ENCODE results near the gene ANXA11. TPM values are rescaled to one million over a fixed set of nuclear protein-coding genes. Genes with fewer than 3 reads are reported as not detected.

Gene ANXA11
- polyA plus RNA-seq, 1 donor from 2014 or later: not detected

DNA sequence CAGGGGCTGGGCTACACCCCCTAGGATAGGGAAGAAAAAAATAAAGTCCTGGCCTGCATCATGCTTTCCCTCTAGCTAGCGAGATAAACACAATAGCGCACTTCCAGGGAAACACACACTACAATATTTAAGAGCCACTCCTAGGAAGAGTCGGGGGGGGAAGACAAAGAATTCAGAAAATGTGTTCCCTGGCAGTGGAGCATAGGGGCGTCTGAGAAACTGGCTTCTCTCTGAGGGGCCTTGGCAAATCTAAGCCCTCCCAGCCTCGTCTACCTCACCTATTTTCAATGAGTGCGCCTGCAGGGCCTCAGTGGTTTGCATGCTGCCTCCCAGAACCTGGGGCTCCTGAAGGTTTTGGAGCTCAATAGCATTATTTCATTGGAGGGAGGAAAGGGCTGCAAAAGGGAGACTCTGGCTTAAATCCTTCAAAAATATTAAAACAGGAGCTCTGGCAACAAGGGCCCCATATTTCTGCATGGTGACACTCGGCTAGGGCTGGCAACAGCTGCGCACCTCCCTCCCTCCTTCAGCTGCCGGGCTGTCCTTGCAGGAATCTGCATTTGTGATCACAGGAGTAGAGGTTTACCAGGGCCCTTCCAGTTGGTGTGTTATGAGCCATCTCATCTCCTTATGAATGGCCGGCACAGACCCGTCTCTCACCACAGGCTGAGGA is 10.8 kb downstream of the ANXA11 start:
- Histone ChIP-seq H3K4me2 (ENCODE audit: low read length) (no peak overlapping the region), H3K79me2 (replicated peaks; ENCODE audit: insufficient read depth, low read length) (no peaks in the 10 kb centered on the region), H3K9me2 (ENCODE audit: insufficient read depth, low read length) (no peaks in the 10 kb centered on the region), H2AFZ (ENCODE audit: low read depth, low read length) (no peak overlapping the region), H3K9me3 (ENCODE audit: low read length) (no peaks in the 10 kb centered on the region), H3K4me3 (ENCODE audit: low read length) (no peak overlapping the region), H3K27me3 (ENCODE audit: insufficient read depth, low read depth, low read length) (no peaks in the 10 kb centered on the region), H3K9ac (ENCODE audit: low read length) (no peak overlapping the region), H4K20me1 (ENCODE audit: insufficient read depth) (no peaks in the 10 kb centered on the region), H3K27ac (ENCODE audit: low read length) (no peak overlapping the region), H3F3A (ENCODE audit: insufficient read depth, low read length, poor library complexity, severe bottlenecking) (no peaks in the 10 kb centered on the region), H3K36me3 (ENCODE audit: insufficient read depth, low read length) (no peaks in the 10 kb centered on the region)
- TF ChIP-seq TAF1 (IDR thresholded peaks at IDR 0.05; ENCODE audit: low read depth): no peak
- TF ChIP-seq EP300 (conservative IDR thresholded peaks at IDR 0.05; ENCODE audit: poor library complexity, severe bottlenecking): no peak
- TF ChIP-seq, protein P1, sequence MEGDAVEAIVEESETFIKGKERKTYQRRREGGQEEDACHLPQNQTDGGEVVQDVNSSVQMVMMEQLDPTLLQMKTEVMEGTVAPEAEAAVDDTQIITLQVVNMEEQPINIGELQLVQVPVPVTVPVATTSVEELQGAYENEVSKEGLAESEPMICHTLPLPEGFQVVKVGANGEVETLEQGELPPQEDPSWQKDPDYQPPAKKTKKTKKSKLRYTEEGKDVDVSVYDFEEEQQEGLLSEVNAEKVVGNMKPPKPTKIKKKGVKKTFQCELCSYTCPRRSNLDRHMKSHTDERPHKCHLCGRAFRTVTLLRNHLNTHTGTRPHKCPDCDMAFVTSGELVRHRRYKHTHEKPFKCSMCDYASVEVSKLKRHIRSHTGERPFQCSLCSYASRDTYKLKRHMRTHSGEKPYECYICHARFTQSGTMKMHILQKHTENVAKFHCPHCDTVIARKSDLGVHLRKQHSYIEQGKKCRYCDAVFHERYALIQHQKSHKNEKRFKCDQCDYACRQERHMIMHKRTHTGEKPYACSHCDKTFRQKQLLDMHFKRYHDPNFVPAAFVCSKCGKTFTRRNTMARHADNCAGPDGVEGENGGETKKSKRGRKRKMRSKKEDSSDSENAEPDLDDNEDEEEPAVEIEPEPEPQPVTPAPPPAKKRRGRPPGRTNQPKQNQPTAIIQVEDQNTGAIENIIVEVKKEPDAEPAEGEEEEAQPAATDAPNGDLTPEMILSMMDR (IDR thresholded peaks at IDR 0.05; ENCODE audit: poor library complexity, severe bottlenecking): no peak

DNA sequence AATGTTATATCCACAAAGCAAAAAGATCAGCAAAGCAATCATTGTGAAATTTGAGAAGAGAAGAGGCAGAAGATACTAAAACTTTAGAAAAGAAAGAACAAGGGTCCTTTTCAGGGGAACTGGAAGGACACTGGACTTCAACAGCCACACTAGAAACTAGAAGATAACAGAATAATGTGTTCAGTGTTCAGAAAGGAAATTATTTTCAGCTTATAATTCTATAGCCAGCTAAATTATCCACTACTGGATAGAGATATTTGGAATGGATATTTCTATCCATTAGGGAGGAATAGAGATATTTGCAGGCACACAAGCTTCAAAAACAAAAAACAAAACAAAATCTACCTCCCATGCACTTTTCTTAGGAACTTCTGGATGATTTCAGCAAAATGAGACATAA is 12.8 kb downstream of the ANXA11 start:
- no peaks in the 10 kb centered on the region for H3F3A ChIP-seq (ENCODE audit: insufficient read depth, low read length, poor library complexity, severe bottlenecking)
- no peaks in the 10 kb centered on the region for H3K9me3 ChIP-seq (ENCODE audit: low read length)
- H3K27me3 ChIP-seq (ENCODE audit: insufficient read depth, low read depth, low read length): no peaks in the 10 kb centered on the region
- H3K79me2 ChIP-seq (replicated peaks; ENCODE audit: insufficient read depth, low read length): no peaks in the 10 kb centered on the region
- H3K36me3 ChIP-seq (ENCODE audit: insufficient read depth, low read length): no peaks in the 10 kb centered on the region
- TF ChIP-seq POLR2AphosphoS5 (IDR thresholded peaks at IDR 0.05) (no peak), TAF1 (IDR thresholded peaks at IDR 0.05; ENCODE audit: low read depth) (no peak), EZH2 (IDR thresholded peaks at IDR 0.05; ENCODE audit: borderline replicate concordance, insufficient read depth, low read length, poor library complexity, severe bottlenecking) (no peak), MXI1 (conservative IDR thresholded peaks at IDR 0.05; ENCODE audit: poor library complexity, severe bottlenecking) (no peak), SMC3 (conservative IDR thresholded peaks at IDR 0.05; ENCODE audit: poor library complexity) (no peak), EP300 (conservative IDR thresholded peaks at IDR 0.05; ENCODE audit: poor library complexity, severe bottlenecking) (no peak), RAD21 (conservative IDR thresholded peaks at IDR 0.05) (no peak)
- TF ChIP-seq, protein P1 (IDR thresholded peaks at IDR 0.05; ENCODE audit: poor library complexity, severe bottlenecking): no peak
- TF ChIP-seq, protein P2, sequence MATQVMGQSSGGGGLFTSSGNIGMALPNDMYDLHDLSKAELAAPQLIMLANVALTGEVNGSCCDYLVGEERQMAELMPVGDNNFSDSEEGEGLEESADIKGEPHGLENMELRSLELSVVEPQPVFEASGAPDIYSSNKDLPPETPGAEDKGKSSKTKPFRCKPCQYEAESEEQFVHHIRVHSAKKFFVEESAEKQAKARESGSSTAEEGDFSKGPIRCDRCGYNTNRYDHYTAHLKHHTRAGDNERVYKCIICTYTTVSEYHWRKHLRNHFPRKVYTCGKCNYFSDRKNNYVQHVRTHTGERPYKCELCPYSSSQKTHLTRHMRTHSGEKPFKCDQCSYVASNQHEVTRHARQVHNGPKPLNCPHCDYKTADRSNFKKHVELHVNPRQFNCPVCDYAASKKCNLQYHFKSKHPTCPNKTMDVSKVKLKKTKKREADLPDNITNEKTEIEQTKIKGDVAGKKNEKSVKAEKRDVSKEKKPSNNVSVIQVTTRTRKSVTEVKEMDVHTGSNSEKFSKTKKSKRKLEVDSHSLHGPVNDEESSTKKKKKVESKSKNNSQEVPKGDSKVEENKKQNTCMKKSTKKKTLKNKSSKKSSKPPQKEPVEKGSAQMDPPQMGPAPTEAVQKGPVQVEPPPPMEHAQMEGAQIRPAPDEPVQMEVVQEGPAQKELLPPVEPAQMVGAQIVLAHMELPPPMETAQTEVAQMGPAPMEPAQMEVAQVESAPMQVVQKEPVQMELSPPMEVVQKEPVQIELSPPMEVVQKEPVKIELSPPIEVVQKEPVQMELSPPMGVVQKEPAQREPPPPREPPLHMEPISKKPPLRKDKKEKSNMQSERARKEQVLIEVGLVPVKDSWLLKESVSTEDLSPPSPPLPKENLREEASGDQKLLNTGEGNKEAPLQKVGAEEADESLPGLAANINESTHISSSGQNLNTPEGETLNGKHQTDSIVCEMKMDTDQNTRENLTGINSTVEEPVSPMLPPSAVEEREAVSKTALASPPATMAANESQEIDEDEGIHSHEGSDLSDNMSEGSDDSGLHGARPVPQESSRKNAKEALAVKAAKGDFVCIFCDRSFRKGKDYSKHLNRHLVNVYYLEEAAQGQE (IDR thresholded peaks at IDR 0.05; ENCODE audit: borderline replicate concordance): no peak
- no peak overlapping the region for H2AFZ ChIP-seq (ENCODE audit: low read depth, low read length)
- H3K4me2 ChIP-seq (ENCODE audit: low read length): no peak overlapping the region
- H3K27ac ChIP-seq (ENCODE audit: low read length): no peak overlapping the region
- H3K9me2 ChIP-seq (ENCODE audit: insufficient read depth, low read length): no peaks in the 10 kb centered on the region
- no peak overlapping the region for H3K4me3 ChIP-seq (ENCODE audit: low read length)
- no peaks in the 10 kb centered on the region for H4K20me1 ChIP-seq (ENCODE audit: insufficient read depth)
- H3K9ac ChIP-seq (ENCODE audit: low read length): no peak overlapping the region
